Hepatocyte (in vitro differentiated cells): Measurements from ENCODE around the gene FSHR.

Experiments used
- EZH2 ChIP-seq: fragments of 200-600 bp; sonication (generic); IDR thresholded peaks from 2 replicates; pipeline ENCODE4 v1.6.1; 2016; ENCODE audit warnings: antibody characterized with exemption, mild to moderate bottlenecking, borderline replicate concordance
- TF ChIP-seq, protein P1 (sequence below): fragments of 200-600 bp; sonication (generic); IDR thresholded peaks from 2 replicates; pipeline ENCODE4 v1.5.1; 2016; ENCODE audit warnings: antibody characterized with exemption, mild to moderate bottlenecking; ENCODE audit not compliant: poor library complexity

DNA sequence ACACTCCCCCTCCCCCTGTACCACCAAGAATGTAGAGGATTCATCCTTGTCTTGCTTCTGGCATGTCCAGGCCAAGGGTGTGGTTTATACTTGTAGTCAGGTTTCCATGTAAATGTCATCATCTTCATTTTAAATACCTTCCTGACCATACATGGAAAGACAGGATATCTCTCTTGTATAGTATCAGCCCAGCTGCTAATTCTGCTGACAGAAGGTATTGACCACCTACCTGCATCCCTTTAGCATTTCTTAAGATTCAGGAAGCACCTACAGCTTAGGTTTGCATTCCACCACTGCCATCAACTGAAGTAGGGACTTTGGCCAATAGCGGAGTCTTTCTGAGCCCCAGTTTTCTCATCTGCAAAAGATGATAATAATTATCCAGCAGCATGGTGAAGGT, 22.9 kb upstream of the FSHR start:
- TF ChIP-seq, protein P1, sequence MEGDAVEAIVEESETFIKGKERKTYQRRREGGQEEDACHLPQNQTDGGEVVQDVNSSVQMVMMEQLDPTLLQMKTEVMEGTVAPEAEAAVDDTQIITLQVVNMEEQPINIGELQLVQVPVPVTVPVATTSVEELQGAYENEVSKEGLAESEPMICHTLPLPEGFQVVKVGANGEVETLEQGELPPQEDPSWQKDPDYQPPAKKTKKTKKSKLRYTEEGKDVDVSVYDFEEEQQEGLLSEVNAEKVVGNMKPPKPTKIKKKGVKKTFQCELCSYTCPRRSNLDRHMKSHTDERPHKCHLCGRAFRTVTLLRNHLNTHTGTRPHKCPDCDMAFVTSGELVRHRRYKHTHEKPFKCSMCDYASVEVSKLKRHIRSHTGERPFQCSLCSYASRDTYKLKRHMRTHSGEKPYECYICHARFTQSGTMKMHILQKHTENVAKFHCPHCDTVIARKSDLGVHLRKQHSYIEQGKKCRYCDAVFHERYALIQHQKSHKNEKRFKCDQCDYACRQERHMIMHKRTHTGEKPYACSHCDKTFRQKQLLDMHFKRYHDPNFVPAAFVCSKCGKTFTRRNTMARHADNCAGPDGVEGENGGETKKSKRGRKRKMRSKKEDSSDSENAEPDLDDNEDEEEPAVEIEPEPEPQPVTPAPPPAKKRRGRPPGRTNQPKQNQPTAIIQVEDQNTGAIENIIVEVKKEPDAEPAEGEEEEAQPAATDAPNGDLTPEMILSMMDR: no peak
- no peak for TF ChIP-seq EZH2
